ENCODE results near the gene ZCWPW1.
"Not testable (repeated sequence)": the region's sequence is repeated elsewhere in the genome, so short reads cannot be mapped to it uniquely, and the experiment has no call there.

ZCWPW1 gene

GRCh38 chr7:100444311-100445278 lies 16.1 kb upstream of the ZCWPW1 start:
- Mint-ChIP-seq H3K9me3 (no peaks in the 10 kb centered on the region), H3K36me3 (ENCODE audit: low read depth) (no peaks in the 10 kb centered on the region), H3K4me3 (no peak overlapping the region), H3K27ac (peak overlapping the region; percentile 55), H3K27me3 (no peaks in the 10 kb centered on the region), H3K4me1 (ENCODE audit: low read depth) (peaks cover 32% of the 10 kb centered on the region)
- intact Hi-C loops (cut with micrococcal nuclease): no loop called here

DNA sequence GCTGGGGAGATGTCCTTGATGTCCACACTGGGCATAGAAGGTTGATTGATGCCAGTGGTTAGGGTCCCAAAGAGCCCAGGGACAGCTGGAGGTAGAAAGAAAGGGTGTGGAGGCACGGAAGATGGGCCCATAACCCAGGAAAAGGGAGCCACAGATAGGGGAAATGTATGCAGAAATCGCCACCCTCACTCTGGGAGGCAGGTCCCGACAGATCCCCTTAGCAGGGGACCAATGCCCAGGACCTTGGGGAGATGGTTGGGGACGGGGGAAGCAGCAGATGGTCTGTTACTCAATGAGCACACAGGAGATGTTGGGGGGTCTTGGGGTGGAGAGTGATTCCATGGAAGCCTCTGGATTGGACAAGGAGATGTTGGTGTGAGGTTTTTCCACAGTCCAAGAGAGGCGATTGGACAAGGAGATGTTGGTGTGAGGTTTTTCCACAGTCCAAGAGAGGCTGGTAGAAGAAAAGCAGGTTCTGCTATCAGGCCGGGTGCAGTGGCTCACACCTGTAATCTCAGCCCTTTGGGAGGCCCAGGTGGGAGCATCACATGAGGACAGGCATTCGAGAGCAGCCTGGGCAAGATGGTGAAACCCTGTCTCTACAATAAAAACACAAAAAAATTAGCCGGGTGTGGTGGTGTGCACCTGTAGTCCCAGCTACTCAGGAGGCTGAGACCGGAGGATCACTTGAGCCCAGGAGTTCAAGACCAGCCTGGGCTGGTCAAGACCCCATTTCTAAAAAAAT lies 14.8 kb upstream of the ZCWPW1 start:
- Mint-ChIP-seq H3K27me3 (no peaks in the 10 kb centered on the region), H3K36me3 (ENCODE audit: low read depth) (no peaks in the 10 kb centered on the region), H3K4me3 (no peak overlapping the region), H3K4me1 (ENCODE audit: low read depth) (peaks cover 32% of the 10 kb centered on the region), H3K9me3 (no peaks in the 10 kb centered on the region), H3K27ac (peak overlapping the region; percentile 55)
- intact Hi-C loops (cut with micrococcal nuclease): no loop called here

GRCh38 chr7:100441641-100442535 lies 13.4 kb upstream of the ZCWPW1 start:
- H3K4me3 Mint-ChIP-seq: no peak overlapping the region
- intact Hi-C loops (cut with micrococcal nuclease): no loop called here

DNA sequence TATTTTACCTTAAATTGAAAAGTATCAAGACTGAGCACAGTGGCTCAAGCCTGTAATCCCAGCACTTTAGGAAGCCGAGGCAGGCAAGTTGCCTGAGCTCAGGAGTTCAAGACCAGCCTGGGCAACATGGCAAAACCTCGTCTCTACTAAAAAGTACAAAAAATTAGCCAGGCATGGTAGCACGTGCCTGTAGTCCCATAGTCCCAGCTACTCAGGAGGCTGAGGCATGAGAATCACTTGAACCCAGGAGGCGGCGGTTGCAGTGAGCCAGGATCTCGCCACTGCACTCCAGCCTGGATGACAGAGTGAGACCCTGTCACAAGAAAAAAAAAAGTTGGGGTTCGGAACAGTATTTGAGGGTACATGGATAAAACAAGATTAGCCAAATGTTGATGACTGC lies 10.7 kb upstream of the ZCWPW1 start:
- H3K9me3 Mint-ChIP-seq; H3K4me3 Mint-ChIP-seq; intact Hi-C loops (cut with micrococcal nuclease): not testable (repeated sequence)

More at GRCh38 chr7:100441641-100442535, 13.4 kb upstream of the ZCWPW1 start:
- peak overlapping the region; percentile 2 for H3K27ac Mint-ChIP-seq
- peaks cover 32% of the 10 kb centered on the region for H3K4me1 Mint-ChIP-seq (ENCODE audit: low read depth)
- no peaks in the 10 kb centered on the region for H3K36me3 Mint-ChIP-seq (ENCODE audit: low read depth)
- no peaks in the 10 kb centered on the region for H3K27me3 Mint-ChIP-seq
- H3K9me3 Mint-ChIP-seq: no peaks in the 10 kb centered on the region

DNA sequence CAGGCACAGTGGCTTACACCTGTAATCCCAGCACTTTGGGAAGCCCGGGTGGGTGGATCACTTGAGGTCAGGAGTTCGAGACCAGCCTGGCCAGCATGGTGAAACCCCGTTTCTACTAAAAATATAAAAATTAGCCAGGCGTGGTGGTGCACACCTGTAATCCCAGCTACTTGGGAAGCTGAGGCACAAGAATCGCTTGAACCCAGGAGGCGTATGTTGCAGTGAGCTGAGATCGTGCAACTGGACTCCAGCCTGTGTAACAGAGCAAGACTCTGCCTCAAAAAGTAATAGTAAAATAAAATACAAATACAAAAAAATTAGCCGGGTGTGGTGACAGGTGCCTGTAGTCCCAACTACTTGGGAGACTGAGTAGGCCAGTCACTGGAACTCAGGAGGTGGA lies 10.2 kb upstream of the ZCWPW1 start:
- H3K4me3 Mint-ChIP-seq; H3K27ac Mint-ChIP-seq; H3K27me3 Mint-ChIP-seq; intact Hi-C loops (cut with micrococcal nuclease); H3K9me3 Mint-ChIP-seq: not testable (repeated sequence)
- peaks cover 25% of the 10 kb centered on the region for H3K4me1 Mint-ChIP-seq (ENCODE audit: low read depth)
- H3K36me3 Mint-ChIP-seq (ENCODE audit: low read depth): peaks cover 27% of the 10 kb centered on the region

More for the DNA sequence above, 10.7 kb upstream of the ZCWPW1 start:
- H3K27ac Mint-ChIP-seq, H3K27me3 Mint-ChIP-seq: not testable (repeated sequence)
- peaks cover 22% of the 10 kb centered on the region for H3K4me1 Mint-ChIP-seq (ENCODE audit: low read depth)
- H3K36me3 Mint-ChIP-seq (ENCODE audit: low read depth): peaks cover 22% of the 10 kb centered on the region

DNA sequence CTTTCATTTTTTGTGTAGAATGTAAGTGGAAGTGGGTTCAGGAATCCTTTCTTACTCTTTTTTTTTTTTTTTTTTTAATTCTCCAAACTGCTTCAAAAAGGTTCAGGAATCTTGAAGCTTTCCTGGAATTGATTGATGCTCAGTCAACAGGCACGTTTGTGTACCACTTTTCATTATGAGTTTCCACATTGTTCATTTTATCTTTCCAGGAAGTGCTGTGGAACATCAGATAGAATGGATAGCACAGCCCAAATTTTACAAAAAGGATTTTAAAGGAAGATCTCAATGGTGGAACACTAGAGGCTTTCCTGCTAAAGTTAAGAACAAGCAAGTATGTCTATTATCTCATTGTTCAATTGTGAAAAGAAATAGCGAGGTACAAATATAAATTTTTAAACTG lies 9.7 kb upstream of the ZCWPW1 start:
- Mint-ChIP-seq H3K27ac (no peak overlapping the region), H3K27me3 (no peaks in the 10 kb centered on the region), H3K4me3 (no peak overlapping the region), H3K9me3 (no peaks in the 10 kb centered on the region), H3K4me1 (ENCODE audit: low read depth) (peaks cover 28% of the 10 kb centered on the region), H3K36me3 (ENCODE audit: low read depth) (peaks cover 33% of the 10 kb centered on the region)
- intact Hi-C loops (cut with micrococcal nuclease): no loop called here

DNA sequence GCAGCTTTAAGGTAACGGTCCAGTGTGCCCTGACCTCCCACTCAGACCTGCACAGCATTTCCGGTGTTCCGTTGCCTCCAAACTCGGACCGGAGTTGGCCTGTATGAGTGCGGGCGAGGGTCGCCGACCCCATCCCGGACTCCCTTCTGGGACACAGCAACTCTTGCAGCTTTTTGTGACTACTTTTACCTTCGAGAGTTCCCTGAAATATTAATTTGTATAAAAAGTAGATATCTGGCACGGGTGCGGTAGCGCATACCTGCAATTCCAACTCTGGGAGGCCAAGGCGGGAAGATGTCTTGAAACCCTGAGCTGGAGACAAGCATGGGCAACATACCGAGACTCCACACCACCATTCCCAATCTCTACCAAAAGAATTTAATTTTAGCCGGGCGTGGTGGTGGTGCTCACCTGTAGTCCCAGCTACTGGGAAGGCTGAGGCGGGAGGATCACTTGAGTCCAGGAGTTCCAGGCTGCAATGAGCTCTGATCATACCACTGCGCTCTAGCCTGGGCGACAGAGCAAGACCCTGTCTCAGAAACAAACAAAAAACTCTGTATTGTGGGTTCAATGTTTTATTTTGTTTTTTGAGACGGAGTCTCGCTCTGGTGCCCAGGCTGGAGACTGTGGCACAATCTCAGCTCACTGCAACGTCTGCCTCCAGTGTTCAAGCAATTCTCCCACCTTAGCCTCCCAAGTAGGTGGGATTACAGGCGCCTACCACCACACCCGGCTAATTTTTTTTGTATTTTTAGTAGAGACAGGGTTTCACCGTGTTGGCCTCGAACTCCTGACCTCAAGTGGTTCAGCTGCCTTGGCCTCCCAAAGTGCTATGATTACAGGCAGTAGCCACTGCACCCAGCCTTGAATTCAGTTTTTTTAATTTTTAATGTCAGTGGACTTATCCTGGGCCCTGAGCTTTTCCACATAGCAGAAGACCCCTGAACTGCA lies 8.9 kb upstream of the ZCWPW1 start:
- Mint-ChIP-seq H3K4me1 (ENCODE audit: low read depth) (peaks cover 30% of the 10 kb centered on the region), H3K27ac (peak overlapping the region; percentile 96), H3K9me3 (no peaks in the 10 kb centered on the region), H3K4me3 (peak overlapping the region; percentile 95), H3K27me3 (no peaks in the 10 kb centered on the region), H3K36me3 (ENCODE audit: low read depth) (peaks cover 40% of the 10 kb centered on the region)
- intact Hi-C loops (cut with micrococcal nuclease): no loop called here

- intact Hi-C loops (cut with micrococcal nuclease): no loop called here
- no peaks in the 10 kb centered on the region for H3K9me3 Mint-ChIP-seq
- H3K36me3 Mint-ChIP-seq (ENCODE audit: low read depth): peaks cover 58% of the 10 kb centered on the region
- no peaks in the 10 kb centered on the region for H3K27me3 Mint-ChIP-seq
- H3K4me3 Mint-ChIP-seq: peak overlapping the region; percentile 95
- H3K27ac Mint-ChIP-seq: peak overlapping the region; percentile 96
- peaks cover 48% of the 10 kb centered on the region for H3K4me1 Mint-ChIP-seq (ENCODE audit: low read depth)
Measured at GRCh38 chr7:100435401-100436304, 7.2 kb upstream of the ZCWPW1 start.

- Mint-ChIP-seq H3K4me3 (peak overlapping the region; percentile 82), H3K27ac (peak overlapping the region; percentile 96), H3K4me1 (ENCODE audit: low read depth) (peaks cover 52% of the 10 kb centered on the region), H3K36me3 (ENCODE audit: low read depth) (peaks cover 66% of the 10 kb centered on the region), H3K27me3 (no peaks in the 10 kb centered on the region), H3K9me3 (no peaks in the 10 kb centered on the region)
- intact Hi-C loops (cut with micrococcal nuclease): no loop called here
Measured at GRCh38 chr7:100434297-100435144, 6.0 kb upstream of the ZCWPW1 start.

DNA sequence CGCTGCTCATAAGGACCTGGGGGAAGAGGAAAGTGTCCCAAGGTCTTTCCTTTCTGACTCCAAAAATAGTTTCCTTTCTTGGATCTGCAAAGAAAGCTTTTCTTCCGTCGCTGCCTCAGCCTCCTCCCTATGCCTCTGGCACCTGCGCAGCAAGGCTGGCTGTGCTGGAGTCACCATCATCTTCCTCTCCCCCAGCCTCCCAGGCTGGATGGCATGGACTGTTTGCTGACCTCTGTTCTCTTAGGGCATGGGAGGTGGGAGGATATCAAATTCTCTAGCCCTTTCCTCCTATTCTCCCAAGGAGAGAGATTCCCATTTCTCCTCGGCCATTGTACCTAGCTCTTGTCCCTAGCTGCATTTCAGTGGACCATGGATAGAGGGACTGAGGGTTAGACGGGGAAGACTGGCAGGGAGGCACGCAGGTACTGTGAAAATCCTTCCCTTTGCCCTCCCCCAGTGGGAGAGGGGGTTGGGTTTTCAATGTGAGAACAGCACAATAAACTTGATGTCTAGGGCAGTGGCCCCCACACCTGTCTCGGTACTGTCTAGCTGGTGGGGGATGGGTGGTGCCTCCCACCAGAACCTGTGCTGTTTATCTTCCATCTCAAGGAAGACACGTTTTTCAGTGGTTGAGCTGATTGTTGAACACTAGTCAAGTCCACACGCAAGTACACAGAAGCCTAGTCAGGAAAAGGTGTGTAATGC lies 5.2 kb upstream of the ZCWPW1 start:
- Mint-ChIP-seq H3K4me1 (ENCODE audit: low read depth) (peaks cover 53% of the 10 kb centered on the region), H3K4me3 (no peak overlapping the region), H3K27ac (peak overlapping the region; percentile 35), H3K27me3 (no peaks in the 10 kb centered on the region), H3K36me3 (ENCODE audit: low read depth) (peaks cover 74% of the 10 kb centered on the region), H3K9me3 (no peaks in the 10 kb centered on the region)
- intact Hi-C loops (cut with micrococcal nuclease): no loop called here

DNA sequence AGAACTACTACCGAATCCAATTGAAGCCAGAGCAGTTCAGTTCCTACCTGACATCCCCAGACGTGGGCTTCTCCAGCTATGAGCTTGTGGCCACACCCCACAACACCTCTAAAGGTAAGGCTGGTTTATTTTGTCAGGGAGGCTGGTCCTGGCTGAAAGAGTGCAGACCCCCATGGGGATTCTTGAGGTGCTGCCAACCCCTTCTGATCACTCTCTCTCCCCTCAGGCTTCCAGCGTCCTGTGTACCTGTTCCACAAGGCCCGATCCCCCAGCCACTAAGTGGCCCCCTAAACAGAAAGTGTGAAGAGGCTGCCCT lies 4.7 kb upstream of the ZCWPW1 start:
- peaks cover 58% of the 10 kb centered on the region for H3K4me1 Mint-ChIP-seq (ENCODE audit: low read depth)
- H3K4me3 Mint-ChIP-seq: no peak overlapping the region
- no peaks in the 10 kb centered on the region for H3K9me3 Mint-ChIP-seq
- peaks cover 79% of the 10 kb centered on the region for H3K36me3 Mint-ChIP-seq (ENCODE audit: low read depth)
- H3K27ac Mint-ChIP-seq: peak overlapping the region; percentile 35
- intact Hi-C loops (cut with micrococcal nuclease): no loop called here
- H3K27me3 Mint-ChIP-seq: no peaks in the 10 kb centered on the region
